BLaER1 (cell line): ENCODE measurements around the gene CC2D1A.

Experiments
- H3K27ac ChIP-seq: shearing (Covaris generic); formaldehyde crosslinking; 2 replicates; pipeline ENCODE4 v1.8.1; 2022
- H3K27me3 ChIP-seq: shearing (Covaris generic); formaldehyde crosslinking; 2 replicates; pipeline ENCODE4 v1.8.1; 2022
- H3K36me3 ChIP-seq: shearing (Covaris generic); formaldehyde crosslinking; 2 replicates; pipeline ENCODE4 v1.8.1; 2022
- H3K4me1 ChIP-seq: shearing (Covaris generic); formaldehyde crosslinking; 2 replicates; pipeline ENCODE4 v1.8.1; 2022
- H3K4me2 ChIP-seq: shearing (Covaris generic); formaldehyde crosslinking; 2 replicates; pipeline ENCODE4 v1.8.1; 2022
- H3K4me3 ChIP-seq: shearing (Covaris generic); formaldehyde crosslinking; 2 replicates; pipeline ENCODE4 v1.8.1; 2022
- H3K9ac ChIP-seq: shearing (Covaris generic); formaldehyde crosslinking; 2 replicates; pipeline ENCODE4 v1.8.1; 2022
- H3K9me3 ChIP-seq: shearing (Covaris generic); formaldehyde crosslinking; 2 replicates; pipeline ENCODE4 v1.8.1; 2022
- H4K20me1 ChIP-seq: shearing (Covaris generic); formaldehyde crosslinking; 2 replicates; pipeline ENCODE4 v1.8.1; 2022
- Cebpa-rat ChIP-seq: shearing (Covaris generic); IDR thresholded peaks from 2 replicates; pipeline ENCODE4 v1.8.1; 2022

CC2D1A gene

GRCh38 chr19:13884726-13885591 is 21.0 kb upstream of the CC2D1A start:
- Histone ChIP-seq H4K20me1 (no peaks in the 10 kb centered on the region), H3K27ac (no peak overlapping the region), H3K4me2 (no peak overlapping the region)

DNA sequence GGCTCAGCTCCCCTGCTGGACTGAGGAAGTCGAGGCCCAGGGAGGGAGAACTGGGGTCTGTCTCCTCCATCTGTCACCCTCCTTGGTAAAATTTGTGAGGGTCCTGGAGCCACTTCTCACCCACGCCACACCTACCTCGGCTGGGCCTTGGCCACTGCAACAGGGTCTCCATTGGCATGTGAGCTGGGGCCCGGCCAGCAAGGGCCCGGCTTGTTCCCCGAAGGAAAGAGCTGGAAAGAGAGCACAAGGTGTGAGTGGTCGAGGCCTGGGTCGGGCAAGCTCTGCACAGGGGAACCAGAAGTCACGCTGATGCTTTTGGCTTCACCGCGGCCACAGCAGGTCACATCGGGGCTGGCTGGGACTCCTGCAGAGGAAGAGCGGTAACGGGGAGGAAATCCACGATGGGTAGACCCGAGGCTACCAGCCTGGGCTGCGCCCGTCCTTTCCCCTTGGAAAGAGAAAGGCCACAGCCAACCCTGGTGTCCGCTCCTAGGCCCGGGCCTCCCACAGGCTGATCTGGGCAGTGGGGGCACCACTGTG is 20.1 kb upstream of the CC2D1A start:
- 0 out of 2 replicates have a peak overlapping the region, but pooled peaks have one; percentile 9 for H3K9ac ChIP-seq
- no peak for TF ChIP-seq Cebpa-rat

More at GRCh38 chr19:13884726-13885591, 21.0 kb upstream of the CC2D1A start:
- no peak for TF ChIP-seq Cebpa-rat
- Histone ChIP-seq H3K9ac (no peak overlapping the region), H3K4me3 (no peak overlapping the region), H3K27me3 (no peaks in the 10 kb centered on the region), H3K9me3 (no peaks in the 10 kb centered on the region), H3K36me3 (no peaks in the 10 kb centered on the region), H3K4me1 (peaks cover 65% of the 10 kb centered on the region)

DNA sequence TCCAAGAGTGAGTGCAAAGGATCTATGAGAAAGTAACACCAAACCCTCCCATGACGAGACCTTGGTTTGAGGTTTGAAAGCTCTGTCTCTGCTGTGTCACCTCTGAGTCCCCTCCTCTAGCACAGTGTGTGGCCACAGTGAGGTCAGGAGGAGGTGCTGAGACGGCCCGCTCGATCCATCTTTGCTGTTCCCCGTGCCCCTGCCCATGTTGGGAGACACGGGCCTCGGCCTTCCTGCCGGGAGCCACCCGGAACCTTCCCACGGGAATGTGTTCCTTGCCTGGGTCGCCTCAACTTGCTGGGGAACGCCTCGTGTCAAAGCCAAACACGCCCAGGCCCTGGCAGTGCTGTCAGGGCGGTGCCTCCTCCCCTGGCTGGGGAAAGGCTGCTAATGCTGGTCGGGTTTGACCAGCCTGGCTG is 19.0 kb upstream of the CC2D1A start:
- Histone ChIP-seq H3K4me2 (no peak overlapping the region), H4K20me1 (no peaks in the 10 kb centered on the region), H3K9ac (no peak overlapping the region), H3K27ac (no peak overlapping the region), H3K27me3 (no peaks in the 10 kb centered on the region), H3K9me3 (no peaks in the 10 kb centered on the region), H3K36me3 (no peaks in the 10 kb centered on the region), H3K4me1 (peaks cover 46% of the 10 kb centered on the region), H3K4me3 (no peak overlapping the region)
- no peak for TF ChIP-seq Cebpa-rat

More for the DNA sequence above, 20.1 kb upstream of the CC2D1A start:
- Histone ChIP-seq H3K27me3 (no peaks in the 10 kb centered on the region), H3K9me3 (no peaks in the 10 kb centered on the region), H3K4me3 (no peak overlapping the region), H3K4me1 (peaks cover 58% of the 10 kb centered on the region), H3K36me3 (no peaks in the 10 kb centered on the region), H4K20me1 (no peaks in the 10 kb centered on the region), H3K27ac (no peak overlapping the region), H3K4me2 (no peak overlapping the region)

GRCh38 chr19:13887517-13887916 is 18.5 kb upstream of the CC2D1A start:
- Histone ChIP-seq H3K27ac (no peak overlapping the region), H3K4me3 (no peak overlapping the region), H3K9me3 (no peaks in the 10 kb centered on the region), H3K36me3 (no peaks in the 10 kb centered on the region), H3K27me3 (no peaks in the 10 kb centered on the region), H3K9ac (no peak overlapping the region), H3K4me1 (peaks cover 41% of the 10 kb centered on the region), H4K20me1 (no peaks in the 10 kb centered on the region), H3K4me2 (no peak overlapping the region)
- TF ChIP-seq Cebpa-rat = no peak

DNA sequence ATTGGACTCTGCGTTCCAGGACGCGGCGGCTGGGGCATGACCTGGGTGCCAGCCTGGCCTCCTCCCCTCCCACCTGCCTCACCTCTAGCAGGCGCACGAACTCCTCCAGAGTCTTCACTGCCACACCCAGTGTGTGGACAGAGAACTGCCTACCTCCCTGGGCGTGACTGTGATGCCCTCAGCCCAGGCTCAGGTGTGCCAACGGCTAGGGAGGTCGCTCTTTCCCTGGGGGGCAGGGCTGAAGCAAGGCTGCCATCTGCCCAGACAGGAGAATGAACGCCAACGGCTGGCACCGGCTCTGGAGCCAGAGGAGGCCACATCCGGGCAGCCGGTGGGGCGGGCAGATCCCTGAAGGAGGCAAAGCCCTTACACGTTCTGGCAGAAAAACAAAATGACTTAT is 17.7 kb upstream of the CC2D1A start:
- H3K4me3 ChIP-seq = no peak overlapping the region
- H3K9ac ChIP-seq = no peak overlapping the region
- no peaks in the 10 kb centered on the region for H3K36me3 ChIP-seq
- H3K4me1 ChIP-seq = peaks cover 34% of the 10 kb centered on the region
- no peaks in the 10 kb centered on the region for H3K9me3 ChIP-seq
- peak overlapping the region; percentile 43 for H3K4me2 ChIP-seq
- no peak for TF ChIP-seq Cebpa-rat
- H3K27ac ChIP-seq = no peak overlapping the region
- H3K27me3 ChIP-seq = no peaks in the 10 kb centered on the region
- H4K20me1 ChIP-seq = no peaks in the 10 kb centered on the region

DNA sequence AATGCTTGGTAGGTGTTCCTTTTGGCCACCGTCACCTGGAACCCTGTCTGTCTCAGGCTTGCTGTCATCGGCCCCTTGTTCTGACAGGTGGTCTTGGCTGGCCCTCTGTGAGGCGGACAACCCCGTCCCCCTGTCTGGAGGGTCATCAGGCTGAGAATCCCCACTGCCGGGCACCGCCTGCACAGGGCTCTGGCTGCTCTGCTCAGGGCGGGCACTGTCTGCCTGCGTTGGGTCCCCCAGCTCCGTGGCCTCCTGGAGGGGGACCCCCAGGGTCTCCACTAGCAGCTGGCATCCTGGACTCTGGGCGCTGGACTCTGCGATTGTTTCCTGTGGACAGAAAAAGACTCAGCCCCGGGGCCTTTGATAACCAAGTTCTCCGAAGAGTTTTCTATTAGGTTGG is 15.9 kb upstream of the CC2D1A start:
- no peak overlapping the region for H3K27ac ChIP-seq
- H3K9me3 ChIP-seq = no peaks in the 10 kb centered on the region
- no peaks in the 10 kb centered on the region for H4K20me1 ChIP-seq
- H3K27me3 ChIP-seq = no peaks in the 10 kb centered on the region
- H3K36me3 ChIP-seq = no peaks in the 10 kb centered on the region
- H3K9ac ChIP-seq = no peak overlapping the region
- H3K4me2 ChIP-seq = no peak overlapping the region
- no peak overlapping the region for H3K4me3 ChIP-seq
- no peak for TF ChIP-seq Cebpa-rat
- peaks cover 19% of the 10 kb centered on the region for H3K4me1 ChIP-seq

DNA sequence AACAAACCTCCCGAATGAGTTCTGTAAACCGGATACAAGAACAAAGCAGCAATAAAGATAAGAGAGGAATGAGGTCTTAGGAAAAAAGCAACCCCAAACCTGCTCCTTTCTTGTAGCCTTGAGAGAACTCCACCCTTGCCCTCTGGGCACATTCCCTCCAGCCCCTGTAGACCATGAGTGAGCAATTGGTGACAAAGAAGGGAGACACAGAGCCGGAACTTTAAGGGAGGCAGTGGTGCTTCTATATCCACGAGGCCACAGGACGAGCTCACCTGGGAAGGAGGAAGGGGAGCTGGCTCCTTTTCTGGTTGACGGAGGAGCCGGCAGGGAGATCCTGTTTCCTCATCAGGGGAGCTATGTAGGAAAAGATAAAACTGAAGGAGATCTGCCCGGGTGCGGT is 13.1 kb upstream of the CC2D1A start:
- no peaks in the 10 kb centered on the region for H3K27me3 ChIP-seq
- H3K4me3 ChIP-seq = no peak overlapping the region
- no peak overlapping the region for H3K9ac ChIP-seq
- H3K9me3 ChIP-seq = no peaks in the 10 kb centered on the region
- no peaks in the 10 kb centered on the region for H4K20me1 ChIP-seq
- H3K27ac ChIP-seq = no peak overlapping the region
- no peak overlapping the region for H3K4me2 ChIP-seq
- TF ChIP-seq Cebpa-rat = no peak
- H3K4me1 ChIP-seq = peaks cover 11% of the 10 kb centered on the region
- no peaks in the 10 kb centered on the region for H3K36me3 ChIP-seq

DNA sequence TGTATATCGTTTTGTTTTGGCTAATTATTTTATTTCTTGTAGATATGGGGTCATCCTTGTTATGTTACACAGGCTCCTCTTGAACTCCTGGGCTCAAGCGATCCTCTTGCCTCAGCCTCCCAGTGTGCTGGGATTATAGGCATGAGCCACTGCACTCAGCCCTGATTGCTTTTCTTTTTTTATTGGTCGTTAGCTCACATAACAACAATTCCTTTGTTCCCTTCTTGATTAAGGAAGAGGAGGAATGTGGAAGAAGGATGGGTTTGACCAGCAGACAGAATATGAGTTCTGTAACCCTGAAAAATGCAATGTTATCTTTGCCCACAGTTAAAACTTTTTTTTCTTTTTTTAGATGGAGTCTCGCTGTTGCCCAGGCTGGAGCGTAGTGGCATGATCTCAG is 11.4 kb upstream of the CC2D1A start:
- Histone ChIP-seq H3K4me3 (no peak overlapping the region), H3K36me3 (no peaks in the 10 kb centered on the region), H3K27me3 (no peaks in the 10 kb centered on the region), H4K20me1 (no peaks in the 10 kb centered on the region), H3K9me3 (no peaks in the 10 kb centered on the region), H3K9ac (no peak overlapping the region), H3K27ac (no peak overlapping the region), H3K4me1 (no peaks in the 10 kb centered on the region), H3K4me2 (no peak overlapping the region)
- TF ChIP-seq Cebpa-rat = no peak

GRCh38 chr19:13896227-13896626 is 9.8 kb upstream of the CC2D1A start:
- no peaks in the 10 kb centered on the region for H3K9me3 ChIP-seq
- H3K36me3 ChIP-seq = no peaks in the 10 kb centered on the region
- no peaks in the 10 kb centered on the region for H3K27me3 ChIP-seq
- H3K4me3 ChIP-seq = no peak overlapping the region
- no peak overlapping the region for H3K4me2 ChIP-seq
- no peaks in the 10 kb centered on the region for H3K4me1 ChIP-seq
- no peaks in the 10 kb centered on the region for H4K20me1 ChIP-seq
- H3K9ac ChIP-seq = no peak overlapping the region
- H3K27ac ChIP-seq = no peak overlapping the region
- no peak for TF ChIP-seq Cebpa-rat

- Histone ChIP-seq H3K27me3 (no peaks in the 10 kb centered on the region), H3K4me2 (no peak overlapping the region), H4K20me1 (no peaks in the 10 kb centered on the region), H3K4me1 (peaks cover 8% of the 10 kb centered on the region; the same call in 1 of the 2 replicates), H3K4me3 (no peak overlapping the region), H3K9me3 (no peaks in the 10 kb centered on the region), H3K9ac (no peak overlapping the region), H3K36me3 (no peaks in the 10 kb centered on the region), H3K27ac (no peak overlapping the region)
- no peak for TF ChIP-seq Cebpa-rat
Observed at GRCh38 chr19:13899393-13899792, 6.6 kb upstream of the CC2D1A start.
